Vagina (tissue), 2 donors: ENCODE data around the gene SEPTIN6. TPM values are rescaled to one million over a fixed set of nuclear protein-coding genes. Genes with fewer than 3 reads are reported as not detected.
"Not testable (repeated sequence)": the region's sequence is repeated elsewhere in the genome, so short reads cannot be mapped to it uniquely, and the experiment has no call there.

Experiments used
- DNase-seq, 2 donors: peaks; one replicate each; pipeline ENCODE4 v3.0.0-alpha.2; 2017; ENCODE audit errors: extremely low spot score in 2 of 2
- H3K27ac ChIP-seq: fragments of 200-600 bp; sonication (generic); one replicate; pipeline ENCODE4 v1.5.1; 2019
- H3K27me3 ChIP-seq: fragments of 200-600 bp; sonication (generic); one replicate; pipeline ENCODE4 v1.5.1; 2019
- H3K36me3 ChIP-seq, 2 donors: fragments of 200-600 bp; sonication (generic); one replicate each; pipeline ENCODE4 v1.5.1; 2017 to 2019
- H3K4me1 ChIP-seq: fragments of 200-600 bp; sonication (generic); one replicate; pipeline ENCODE4 v1.5.1; 2019
- H3K4me3 ChIP-seq, 2 donors: fragments of 200-600 bp; sonication (generic); 1 replicate in 1 of 2; 2 replicates in 1 of 2; pipeline ENCODE4 v1.5.1; 2016 to 2019
- H3K9me3 ChIP-seq: fragments of 200-600 bp; sonication (generic); one replicate; pipeline ENCODE4 v1.5.1; 2019
- CTCF ChIP-seq, 3 experiments: fragments of 450-650 bp in 2 of 3; fragments of 200-600 bp in 1 of 3; sonication (generic) in 1 of 3; IDR thresholded peaks; one replicate each; pipeline ENCODE4 v1.5.1; 2017 to 2019; ENCODE audit warnings: antibody characterized with exemption in 3 of 3, mild to moderate bottlenecking in 2 of 3, moderate library complexity in 2 of 3
- POLR2A ChIP-seq, 2 donors: fragments of 450-650 bp; IDR thresholded peaks; one replicate each; pipeline ENCODE4 v1.6.1; 2017; ENCODE audit warnings: antibody characterized with exemption in 2 of 2, mild to moderate bottlenecking in 2 of 2, moderate library complexity in 2 of 2
- POLR2AphosphoS5 ChIP-seq, 2 donors: sonication (generic); formaldehyde crosslinking; IDR thresholded peaks; one replicate each; pipeline ENCODE4 v1.9.0; 2017; ENCODE audit warnings: antibody characterized with exemption in 2 of 2, mild to moderate bottlenecking in 2 of 2, low read depth in 1 of 2; ENCODE audit not compliant: insufficient read depth in 1 of 2
- intact Hi-C: fragments of 100-400 bp; cut with DNase I; formaldehyde crosslinking; loops from one replicate; pipeline ENCODE4 v1.15.1; 2023
- total RNA-seq: library from RNA; depleted of rRNA; stranded (reverse); fragments of >200 nt; gene quantifications from one replicate; pipeline ENCODE4 v1.2.3, GENCODE V29; 2016

The SEPTIN6 gene
- total RNA-seq, 1 donor from 2014 or later = 25.8 TPM

- Histone ChIP-seq H3K36me3 (no peaks in the 10 kb centered on the region), H3K27me3 (no peaks in the 10 kb centered on the region), H3K27ac (peak overlapping the region; percentile 72), H3K4me1 (peaks cover 22% of the 10 kb centered on the region), H3K4me3 (no peak overlapping the region), H3K9me3 (no peaks in the 10 kb centered on the region)
- no peak for TF ChIP-seq POLR2AphosphoS5 (IDR thresholded peaks at IDR 0.05; ENCODE audit: insufficient read depth in 1 of 2, low read depth in 1 of 2)
- TF ChIP-seq CTCF (IDR thresholded peaks at IDR 0.05) = no peak
- no peak for TF ChIP-seq POLR2A (IDR thresholded peaks at IDR 0.05)
- intact Hi-C loops = no loop called here
- DNase-seq = no peak
These were observed 6.8 kb downstream of the SEPTIN6 start for GRCh38 chrX:119686087-119686691.

- no peak for DNase-seq
- intact Hi-C loops = no loop called here
- Histone ChIP-seq H3K27ac (peak overlapping the region; percentile 72), H3K4me3 (peak overlapping the region in 1 of 2 donors; percentile 3), H3K9me3 (no peaks in the 10 kb centered on the region), H3K36me3 (no peaks in the 10 kb centered on the region), H3K27me3 (no peaks in the 10 kb centered on the region), H3K4me1 (peaks cover 22% of the 10 kb centered on the region)
- no peak for TF ChIP-seq CTCF (IDR thresholded peaks at IDR 0.05)
- no peak for TF ChIP-seq POLR2A (IDR thresholded peaks at IDR 0.05)
- peak in 1 of 2 donors; percentile 16 for TF ChIP-seq POLR2AphosphoS5 (IDR thresholded peaks at IDR 0.05; ENCODE audit: insufficient read depth in 1 of 2, low read depth in 1 of 2)
These were observed 7.5 kb downstream of the SEPTIN6 start for GRCh38 chrX:119685225-119686066.

GRCh38 chrX:119684916-119685224 is 8.1 kb downstream of the SEPTIN6 start:
- no peaks in the 10 kb centered on the region for H3K36me3 ChIP-seq
- no peak for DNase-seq
- peak overlapping the region in 1 of 2 donors; percentile 3 for H3K4me3 ChIP-seq
- TF ChIP-seq CTCF (IDR thresholded peaks at IDR 0.05) (no peak), POLR2AphosphoS5 (IDR thresholded peaks at IDR 0.05; ENCODE audit: insufficient read depth in 1 of 2, low read depth in 1 of 2) (no peak), POLR2A (IDR thresholded peaks at IDR 0.05) (no peak)
- no peaks in the 10 kb centered on the region for H3K9me3 ChIP-seq
- H3K4me1 ChIP-seq = peaks cover 22% of the 10 kb centered on the region
- intact Hi-C loops = no loop called here
- H3K27ac ChIP-seq = peak overlapping the region; percentile 72
- H3K27me3 ChIP-seq = no peaks in the 10 kb centered on the region

GRCh38 chrX:119684312-119684711 is 8.7 kb downstream of the SEPTIN6 start:
- H3K36me3 ChIP-seq, DNase-seq, H3K9me3 ChIP-seq, H3K27me3 ChIP-seq, intact Hi-C loops, H3K4me3 ChIP-seq: not testable (repeated sequence)
- H3K4me1 ChIP-seq = peaks cover 22% of the 10 kb centered on the region
- peak overlapping the region; percentile 72 for H3K27ac ChIP-seq

GRCh38 chrX:119682019-119682989 is 10.7 kb downstream of the SEPTIN6 start:
- no peak for TF ChIP-seq POLR2A (IDR thresholded peaks at IDR 0.05)
- TF ChIP-seq POLR2AphosphoS5 (IDR thresholded peaks at IDR 0.05; ENCODE audit: insufficient read depth in 1 of 2, low read depth in 1 of 2) = no peak
- TF ChIP-seq CTCF (IDR thresholded peaks at IDR 0.05) = no peak
- Histone ChIP-seq H3K4me3 (no peak overlapping the region), H3K27ac (no peak overlapping the region), H3K9me3 (no peaks in the 10 kb centered on the region), H3K36me3 (no peaks in the 10 kb centered on the region), H3K27me3 (no peaks in the 10 kb centered on the region), H3K4me1 (peaks cover 24% of the 10 kb centered on the region)
- DNase-seq = no peak
- intact Hi-C loops = no loop called here
